Astrocyte (in vitro differentiated cells and primary cell): ENCODE measurements around the gene VEZT. TPM values are rescaled to one million over a fixed set of nuclear protein-coding genes. Genes with fewer than 3 reads are reported as not detected.

Source experiments
- DNase-seq: peaks from one replicate; pipeline ENCODE4 v3.0.0-alpha.2; 2010; ENCODE audit warnings: low read depth
- FAIRE-seq: peaks from 2 replicates; lab custom pipeline; 2011; peaks lifted over from hg19 to GRCh38; lab: Jason Lieb, UNC
- H2AFZ ChIP-seq: 2 replicates; pipeline ENCODE4 v1.6.0; 2012; ENCODE audit warnings: low read depth, low read length, inconsistent platforms
- H3K27ac ChIP-seq: 2 replicates; pipeline ENCODE4 v1.5.1; 2011; ENCODE audit warnings: low read depth, low read length, inconsistent platforms
- H3K27me3 ChIP-seq: 2 replicates; pipeline ENCODE4 v1.6.0; 2011; ENCODE audit warnings: low read length, inconsistent platforms; ENCODE audit not compliant: insufficient read depth
- H3K36me3 ChIP-seq: 2 replicates; pipeline ENCODE4 v1.5.1; 2011; ENCODE audit warnings: low read length, inconsistent platforms; ENCODE audit not compliant: insufficient read depth
- H3K4me1 ChIP-seq: 2 replicates; pipeline ENCODE4 v1.5.1; 2011; ENCODE audit warnings: low read length, inconsistent platforms; ENCODE audit not compliant: insufficient read depth
- H3K4me2 ChIP-seq: 2 replicates; pipeline ENCODE4 v1.6.0; 2012; ENCODE audit warnings: low read length, inconsistent platforms
- H3K4me3 ChIP-seq: 2 replicates; pipeline ENCODE4 v1.5.1; 2011; ENCODE audit warnings: low read depth, mild to moderate bottlenecking, low read length, inconsistent platforms; ENCODE audit not compliant: insufficient read depth
- H3K79me2 ChIP-seq: 2 replicates; pipeline ENCODE4 v1.6.0; 2012; ENCODE audit warnings: mild to moderate bottlenecking, low read length, inconsistent platforms; ENCODE audit not compliant: insufficient read depth
- H3K9ac ChIP-seq: 2 replicates; pipeline ENCODE4 v1.6.0; 2012; ENCODE audit warnings: mild to moderate bottlenecking, low read length, inconsistent platforms
- H3K9me3 ChIP-seq: 2 replicates; pipeline ENCODE4 v1.5.1; 2012; ENCODE audit warnings: low read depth, mild to moderate bottlenecking, low read length, inconsistent platforms; ENCODE audit not compliant: insufficient read depth
- H4K20me1 ChIP-seq: 2 replicates; pipeline ENCODE4 v1.6.0; 2012; ENCODE audit warnings: low read length, inconsistent platforms; ENCODE audit not compliant: insufficient read depth
- H3K27ac Mint-ChIP-seq: one replicate; pipeline ENCODE4 v1.8.0; 2021; ENCODE audit warnings: mild to moderate bottlenecking, mixed read lengths; ENCODE audit not compliant: unreplicated experiment
- H3K27me3 Mint-ChIP-seq: one replicate; pipeline ENCODE4 v1.8.0; 2021; ENCODE audit warnings: low read depth, mixed read lengths; ENCODE audit not compliant: unreplicated experiment
- H3K36me3 Mint-ChIP-seq: one replicate; pipeline ENCODE4 v1.8.0; 2021; ENCODE audit warnings: low read depth, mixed read lengths; ENCODE audit not compliant: unreplicated experiment
- H3K4me1 Mint-ChIP-seq: one replicate; pipeline ENCODE4 v1.8.0; 2021; ENCODE audit warnings: low read depth, mixed read lengths; ENCODE audit not compliant: unreplicated experiment
- H3K4me3 Mint-ChIP-seq: one replicate; pipeline ENCODE4 v1.8.0; 2021; ENCODE audit warnings: mild to moderate bottlenecking, moderate library complexity, mixed read lengths; ENCODE audit not compliant: unreplicated experiment
- H3K9me3 Mint-ChIP-seq: one replicate; pipeline ENCODE4 v1.8.0; 2021; ENCODE audit warnings: mild to moderate bottlenecking, mixed read lengths; ENCODE audit not compliant: unreplicated experiment
- CTCF ChIP-seq: IDR thresholded peaks from 2 replicates; pipeline ENCODE4 v1.5.1; 2011; ENCODE audit warnings: low read depth, mild to moderate bottlenecking, inconsistent platforms, low read length, moderate library complexity; ENCODE audit not compliant: insufficient read depth
- EZH2 ChIP-seq: IDR thresholded peaks from 2 replicates; pipeline ENCODE4 v1.6.1; 2012; ENCODE audit warnings: mild to moderate bottlenecking, low read length, inconsistent platforms; ENCODE audit not compliant: insufficient read depth
- total RNA-seq: library from RNA; stranded (reverse); gene quantifications from 2 replicates; pipeline ENCODE4 v1.2.1, GENCODE V29; 2021

Gene VEZT
- total RNA-seq, 1 donor from 2014 or later, result 106 TPM

GRCh38 chr12:95266254-95266653, 48.6 kb downstream of the VEZT start:
- Histone ChIP-seq H2AFZ (no peak overlapping the region), H3K9ac (no peak overlapping the region), H3K36me3 (peaks cover 13% of the 10 kb centered on the region), H3K27ac (no peak overlapping the region), H3K9me3 (no peaks in the 10 kb centered on the region), H3K79me2 (no peaks in the 10 kb centered on the region), H3K4me3 (no peak overlapping the region), H3K27me3 (no peaks in the 10 kb centered on the region), H3K4me2 (no peak overlapping the region), H3K4me1 (no peaks in the 10 kb centered on the region), H4K20me1 (no peaks in the 10 kb centered on the region)
- peaks cover 1% of the 10 kb centered on the region for H3K9me3 Mint-ChIP-seq
- FAIRE-seq (no peak), DNase-seq (no peak)
- no peak overlapping the region for H3K27ac Mint-ChIP-seq
- no peak for TF ChIP-seq EZH2
- TF ChIP-seq CTCF, result no peak
- H3K4me1 Mint-ChIP-seq, result peaks cover 1% of the 10 kb centered on the region
- H3K36me3 Mint-ChIP-seq, result peaks cover 11% of the 10 kb centered on the region
- H3K27me3 Mint-ChIP-seq, result no peaks in the 10 kb centered on the region
- no peak overlapping the region for H3K4me3 Mint-ChIP-seq

- no peaks in the 10 kb centered on the region for H3K27me3 Mint-ChIP-seq
- H3K27ac ChIP-seq, result no peak overlapping the region
- H3K9me3 Mint-ChIP-seq, result peaks cover 3% of the 10 kb centered on the region
- no peak for TF ChIP-seq EZH2
- TF ChIP-seq CTCF, result no peak
- no peaks in the 10 kb centered on the region for H4K20me1 ChIP-seq
- H3K4me1 Mint-ChIP-seq, result peaks cover 5% of the 10 kb centered on the region
- H3K4me3 Mint-ChIP-seq, result no peak overlapping the region
- no peak overlapping the region for H3K4me3 ChIP-seq
- no peaks in the 10 kb centered on the region for H3K9me3 ChIP-seq
- H3K9ac ChIP-seq, result no peak overlapping the region
- H3K27me3 ChIP-seq, result no peaks in the 10 kb centered on the region
- no peak overlapping the region for H3K27ac Mint-ChIP-seq
- H3K79me2 ChIP-seq, result no peaks in the 10 kb centered on the region
- no peak overlapping the region for H3K4me2 ChIP-seq
- no peak overlapping the region for H2AFZ ChIP-seq
- DNase-seq (no peak), FAIRE-seq (no peak)
- peaks cover 19% of the 10 kb centered on the region for H3K36me3 ChIP-seq
- peaks cover 10% of the 10 kb centered on the region for H3K36me3 Mint-ChIP-seq
- no peaks in the 10 kb centered on the region for H3K4me1 ChIP-seq
Observed at GRCh38 chr12:95269892-95270291, 52.3 kb downstream of the VEZT start.

GRCh38 chr12:95271465-95271864, 53.9 kb downstream of the VEZT start:
- Mint-ChIP-seq H3K27ac (no peak overlapping the region), H3K4me1 (peaks cover 5% of the 10 kb centered on the region), H3K4me3 (no peak overlapping the region), H3K27me3 (no peaks in the 10 kb centered on the region), H3K9me3 (peaks cover 2% of the 10 kb centered on the region), H3K36me3 (peaks cover 8% of the 10 kb centered on the region)
- FAIRE-seq (no peak), DNase-seq (no peak)
- H3K9me3 ChIP-seq, result no peaks in the 10 kb centered on the region
- no peaks in the 10 kb centered on the region for H3K27me3 ChIP-seq
- H3K36me3 ChIP-seq, result peaks cover 19% of the 10 kb centered on the region
- TF ChIP-seq CTCF, result no peak
- TF ChIP-seq EZH2, result no peak
- no peaks in the 10 kb centered on the region for H3K79me2 ChIP-seq
- no peaks in the 10 kb centered on the region for H3K4me1 ChIP-seq
- no peak overlapping the region for H3K4me2 ChIP-seq
- H4K20me1 ChIP-seq, result no peaks in the 10 kb centered on the region
- H3K9ac ChIP-seq, result no peak overlapping the region
- no peak overlapping the region for H3K27ac ChIP-seq
- H2AFZ ChIP-seq, result no peak overlapping the region
- no peak overlapping the region for H3K4me3 ChIP-seq
